Measurements from ENCODE around the gene ECSIT.

GRCh38 chr19:11505504-11506100 lies 23.3 kb downstream of the ECSIT start, which contains the start of gene ZNF653:
- no peak for TF ChIP-seq CTCF (IDR thresholded peaks at IDR 0.05)
- TF ChIP-seq POLR2AphosphoS5 (IDR thresholded peaks at IDR 0.05): no peak
- peak in 1 of 2 donors; percentile 20 for TF ChIP-seq POLR2A (IDR thresholded peaks at IDR 0.05)
- no peak for TF ChIP-seq EP300 (IDR thresholded peaks at IDR 0.05)

All from suprapubic skin (tissue), 4 donors.